NCI-H1694 treated with DMSO at 0.1 percent for 48 hours (cell line): ENCODE measurements around the gene DAB2.

ENCODE experiments used
- DNase-seq: peaks from one replicate; lab custom pipeline; 2025; lab: John Stamatoyannopoulos, UW

DAB2 gene

DNA sequence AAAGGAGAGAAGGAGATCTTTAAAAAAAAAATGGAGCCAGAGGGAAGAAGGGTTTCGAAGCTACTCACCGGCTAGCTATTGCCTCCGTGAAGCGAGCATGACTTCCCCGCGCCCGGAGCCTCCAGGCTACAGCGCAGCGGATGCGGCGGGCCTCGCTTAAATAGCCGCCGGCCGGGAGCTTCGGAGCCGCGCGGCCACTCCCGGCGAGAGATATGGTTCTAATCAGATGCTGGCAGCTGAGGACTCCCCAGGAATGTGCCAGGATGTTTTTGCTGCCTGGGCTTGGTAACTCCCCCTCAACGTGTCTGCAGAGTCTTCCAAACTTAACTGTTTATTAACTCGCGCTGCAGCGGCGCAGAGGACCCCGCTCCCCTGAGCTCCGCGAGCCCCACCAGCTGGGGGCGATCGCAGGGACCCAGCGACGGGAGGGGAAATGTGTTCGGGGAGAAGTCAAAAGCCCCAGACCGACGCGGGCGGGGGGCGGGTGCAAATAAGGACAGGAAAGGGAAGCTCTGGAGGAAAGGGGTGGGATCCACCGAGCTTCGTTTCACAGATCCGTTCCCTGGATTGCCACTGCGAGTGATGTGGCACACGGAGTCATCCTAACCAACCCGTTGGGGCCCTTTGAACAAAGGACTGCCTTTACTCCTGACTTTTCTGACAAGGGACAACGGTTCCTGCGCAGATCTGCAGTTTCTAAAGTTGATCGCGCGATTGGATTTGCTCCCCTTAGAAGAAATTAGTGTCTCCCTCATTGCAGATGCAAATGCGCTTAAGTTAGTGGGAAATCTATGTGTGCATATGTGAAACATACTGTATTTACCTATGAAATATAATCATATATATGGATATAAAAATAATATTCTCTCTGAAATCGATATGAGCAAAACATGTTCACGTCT lies at the start of gene DAB2:
DAB2 (minus strand) TSS at position 245 of the 902 bp plus-strand sequence. CDS start 30,660 bp downstream, outside the sequence.
- no peak for DNase-seq

DNA sequence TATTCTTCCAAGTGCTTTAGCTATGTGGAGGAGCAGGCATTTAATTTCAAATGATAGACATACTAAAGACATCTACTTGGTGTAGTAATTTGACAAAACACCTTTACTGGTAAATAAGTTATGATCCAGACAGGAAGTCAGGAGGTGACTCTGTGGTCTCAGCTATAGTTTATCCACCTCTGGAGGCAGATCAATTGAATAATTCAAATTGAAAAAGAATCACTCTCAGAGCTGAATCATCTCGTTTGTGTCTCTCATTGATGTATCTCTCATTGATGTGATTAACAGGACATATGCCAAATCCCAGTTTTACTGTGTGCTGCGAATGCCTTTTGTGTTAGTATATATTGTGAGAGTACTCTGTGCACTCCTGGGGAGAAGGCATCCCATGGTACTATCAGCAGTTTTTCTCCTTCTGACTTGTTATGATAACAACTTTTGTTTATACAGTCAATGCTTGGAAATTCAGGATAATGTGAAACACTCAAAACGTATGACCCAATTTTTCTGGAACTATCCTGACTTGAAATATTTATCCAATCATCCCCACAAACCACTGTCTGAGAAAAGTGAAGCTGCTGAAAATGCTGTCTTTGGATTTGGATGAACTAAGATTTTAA lies 48.5 kb upstream of the DAB2 start:
- DNase-seq: no peak

DNA sequence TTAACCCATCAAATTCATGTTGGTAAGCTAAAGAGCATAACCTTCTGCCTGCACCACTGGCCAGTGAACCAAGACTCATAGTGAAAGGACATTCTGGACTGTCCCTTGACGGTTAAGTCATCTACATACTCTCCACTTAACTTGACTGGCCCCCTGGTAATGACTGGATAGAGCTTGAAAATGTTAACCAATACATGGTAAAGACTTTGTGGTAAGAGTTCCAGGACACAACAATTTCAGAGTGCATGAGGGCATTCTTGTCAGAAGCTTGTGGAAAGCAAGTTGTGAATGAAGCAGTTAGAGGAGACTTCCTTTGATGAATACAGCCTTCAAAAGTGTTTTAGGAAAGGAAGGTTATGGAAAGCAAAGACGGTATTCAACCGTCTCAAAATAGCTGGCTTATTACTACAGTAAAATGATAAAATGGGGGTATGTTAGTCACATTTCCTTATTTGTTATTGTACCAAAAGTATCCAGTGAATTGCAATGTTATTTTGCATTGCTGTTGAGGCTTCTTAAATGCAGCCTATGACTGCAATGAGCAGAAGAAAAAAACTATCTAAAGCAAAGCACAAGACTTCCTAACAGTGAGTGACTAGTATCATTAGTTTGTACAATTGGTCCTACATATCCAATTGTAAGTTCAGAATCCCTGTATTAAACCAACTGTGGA lies 47.2 kb upstream of the DAB2 start:
- no peak for DNase-seq

- DNase-seq: no peak
Measured at GRCh38 chr5:39470811-39471210, 46.0 kb upstream of the DAB2 start.

- no peak for DNase-seq
Measured at GRCh38 chr5:39469777-39470415, 45.1 kb upstream of the DAB2 start.

DNA sequence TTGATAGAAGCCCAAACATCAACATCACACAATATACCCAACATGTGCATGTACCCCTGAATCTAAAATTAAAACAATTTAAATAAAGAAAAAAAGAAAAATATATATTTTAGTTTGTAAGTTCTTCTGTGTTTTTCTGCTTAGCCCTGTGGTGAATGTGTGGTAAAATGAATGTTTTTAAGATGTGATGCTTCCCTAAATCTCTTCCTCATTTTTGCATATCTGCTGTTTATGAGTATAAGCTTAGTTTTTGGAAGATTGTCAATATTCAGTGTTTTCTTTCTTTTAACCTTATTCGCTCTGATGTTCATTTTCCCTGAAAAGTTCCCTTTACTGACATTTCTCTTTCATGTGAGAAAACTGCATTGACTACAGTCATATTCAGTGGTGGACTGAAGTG lies 44.4 kb upstream of the DAB2 start:
- DNase-seq: no peak

DNA sequence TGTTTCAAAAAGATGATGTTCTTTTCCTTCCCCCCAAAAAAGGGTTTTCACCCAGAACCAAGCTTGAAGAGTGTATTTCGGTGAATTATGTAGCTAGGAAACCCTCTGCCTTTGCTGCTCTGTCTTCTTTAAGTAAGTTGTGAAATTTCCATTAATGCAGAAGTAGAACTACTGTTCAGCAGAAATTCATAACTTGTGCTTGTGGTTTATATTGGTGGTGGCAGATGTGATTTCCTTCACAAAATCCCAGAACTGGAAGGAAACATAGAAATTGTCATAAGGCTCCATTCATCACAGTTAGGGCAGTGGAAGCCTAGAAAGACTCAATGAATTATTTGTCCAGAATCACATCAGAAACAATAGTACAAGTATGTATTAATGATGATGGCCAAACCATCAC lies 42.1 kb upstream of the DAB2 start:
- no peak for DNase-seq

DNA sequence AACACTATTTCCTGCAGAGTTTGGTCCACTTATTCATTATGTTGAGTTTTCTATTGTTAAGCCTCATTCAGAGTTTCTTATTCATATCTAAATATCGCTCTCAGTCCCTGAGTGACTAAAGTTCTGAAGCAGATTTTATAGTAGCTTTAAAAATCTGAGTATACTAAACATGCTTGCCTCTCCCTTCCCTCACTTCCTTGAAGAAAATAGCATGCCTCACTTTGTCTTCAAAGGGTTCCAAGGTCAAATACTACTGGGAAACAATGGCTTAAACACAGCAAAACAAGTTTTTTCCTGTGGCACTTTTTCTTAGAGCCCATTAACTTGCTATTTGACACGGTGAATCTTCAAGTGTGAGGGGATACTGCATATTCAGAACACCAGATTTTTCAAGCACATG lies 41.1 kb upstream of the DAB2 start:
- DNase-seq: no peak

- no peak for DNase-seq
Measured at GRCh38 chr5:39465097-39465496, 40.3 kb upstream of the DAB2 start.

DNA sequence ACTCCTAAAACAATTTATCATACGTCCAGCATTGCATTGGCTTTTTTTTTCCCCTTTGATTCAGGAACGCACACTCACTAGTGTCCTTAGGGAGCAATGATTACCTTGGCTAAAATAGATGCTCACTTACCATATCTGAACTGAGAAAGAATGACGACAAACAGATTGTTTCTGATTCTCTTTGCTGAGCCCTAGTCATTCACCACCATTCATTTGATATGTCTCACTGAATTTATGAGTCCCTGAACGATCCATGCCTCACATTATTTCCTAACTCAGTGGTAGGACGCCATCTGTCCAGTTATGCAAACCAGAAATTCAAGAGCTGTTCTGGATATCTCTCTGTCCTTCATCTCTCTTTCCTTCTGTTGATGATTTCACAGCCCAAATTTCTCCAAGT lies 39.3 kb upstream of the DAB2 start:
- DNase-seq: no peak

DNA sequence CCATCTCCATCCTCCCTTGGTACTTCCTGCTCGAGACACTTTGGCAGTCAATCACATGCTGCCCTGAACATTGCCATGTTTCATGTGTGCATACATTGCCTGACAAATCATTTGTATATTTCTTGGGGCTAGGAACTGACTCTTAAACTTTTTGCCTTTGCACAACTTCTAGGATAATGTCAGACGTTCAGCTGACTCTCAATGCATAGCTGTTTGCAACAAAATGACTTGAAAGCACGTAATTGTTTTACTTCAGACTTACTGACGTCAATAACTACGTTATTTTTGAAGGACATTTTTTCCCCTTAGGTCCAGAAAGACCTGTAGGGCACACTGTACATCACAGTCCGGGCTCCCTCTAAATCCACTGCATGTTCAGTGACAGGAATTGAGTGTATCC lies 37.4 kb upstream of the DAB2 start:
- DNase-seq: no peak

DNA sequence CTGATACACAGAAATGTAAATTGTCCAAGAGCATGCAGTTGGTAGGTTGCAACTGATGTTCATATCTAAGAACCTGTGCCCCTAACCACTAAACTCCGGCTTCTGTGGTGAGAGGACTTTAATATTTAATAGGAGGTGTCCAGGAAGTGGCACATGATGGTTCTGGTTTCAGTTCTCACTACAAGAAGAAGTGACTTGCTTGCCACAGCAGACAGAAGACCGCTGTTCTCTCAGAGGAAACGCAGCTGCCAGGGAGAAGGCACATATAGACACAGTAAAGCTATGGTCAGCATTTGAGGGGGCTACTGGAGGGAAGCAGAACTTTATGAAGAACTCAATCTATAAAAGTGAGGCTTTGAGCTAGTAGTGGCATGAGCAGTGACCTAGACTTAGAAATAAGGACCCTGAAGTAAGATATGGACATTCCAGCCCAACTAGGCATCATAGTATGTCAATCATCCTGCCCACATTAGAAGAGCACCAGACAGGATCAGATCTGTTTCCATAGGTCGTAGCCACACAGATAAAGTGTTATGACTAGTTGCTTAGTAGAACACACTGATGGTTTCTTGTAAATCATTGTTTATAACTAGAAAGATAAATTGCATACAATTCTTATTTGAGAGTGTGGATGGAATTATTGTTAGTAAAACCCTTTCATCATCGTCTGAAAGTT lies 36.4 kb upstream of the DAB2 start:
- DNase-seq: no peak

DNA sequence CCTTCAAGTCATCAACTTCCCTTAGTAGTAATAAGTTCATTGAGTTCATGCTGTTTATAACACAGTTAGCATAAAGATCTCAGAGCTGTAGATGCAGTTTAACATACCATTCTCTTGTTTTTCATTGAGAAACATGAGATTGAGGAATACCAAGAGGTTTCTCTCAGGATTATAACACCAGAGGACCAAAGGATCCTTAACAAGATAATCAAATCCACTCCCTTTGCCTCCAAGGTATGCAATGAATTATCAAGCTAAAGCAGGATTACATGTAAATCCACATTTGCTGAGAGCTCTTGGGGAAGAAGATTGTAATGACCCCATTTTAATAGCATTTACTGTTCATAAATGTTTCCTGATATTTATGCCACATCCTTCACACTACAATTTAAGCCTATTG lies 35.1 kb upstream of the DAB2 start:
- no peak for DNase-seq

DNA sequence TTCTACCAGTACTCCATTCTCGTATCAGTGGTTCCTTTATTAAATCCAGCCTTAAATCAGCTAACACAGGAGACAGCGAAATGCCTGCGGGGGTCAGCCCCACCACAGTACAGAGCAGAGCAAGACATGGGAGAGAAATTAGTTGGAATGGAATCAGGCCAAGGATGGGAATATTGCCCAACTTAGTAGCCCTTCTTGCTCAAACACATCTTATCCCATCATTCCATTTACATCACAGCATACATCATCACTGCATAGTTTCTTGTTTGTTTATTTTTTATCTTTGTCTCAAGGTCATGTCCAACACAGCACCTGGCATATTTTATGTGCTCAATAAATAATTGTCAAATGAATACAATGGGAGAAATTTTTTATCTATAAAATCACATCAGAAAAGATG lies 34.3 kb upstream of the DAB2 start:
- no peak for DNase-seq

DNA sequence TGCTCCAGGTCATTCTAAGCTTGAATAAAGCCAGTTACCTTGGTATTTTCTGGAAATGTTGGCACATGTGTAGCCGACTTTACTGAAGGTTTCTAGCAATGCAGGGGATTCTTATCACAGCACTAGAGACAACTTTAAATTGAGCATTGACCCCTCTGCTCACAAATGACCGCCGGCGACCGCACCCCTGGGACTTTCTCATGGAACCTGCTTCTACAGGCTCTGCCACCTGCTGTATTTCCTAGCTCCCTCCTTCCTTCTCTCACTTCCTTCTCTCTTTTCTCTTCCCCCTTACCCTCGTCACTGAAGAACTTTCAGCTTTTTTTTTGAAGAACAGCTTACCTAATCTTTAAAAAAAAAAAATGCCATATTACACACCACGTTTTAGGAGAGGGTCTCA lies 30.9 kb upstream of the DAB2 start:
- DNase-seq: no peak

DNA sequence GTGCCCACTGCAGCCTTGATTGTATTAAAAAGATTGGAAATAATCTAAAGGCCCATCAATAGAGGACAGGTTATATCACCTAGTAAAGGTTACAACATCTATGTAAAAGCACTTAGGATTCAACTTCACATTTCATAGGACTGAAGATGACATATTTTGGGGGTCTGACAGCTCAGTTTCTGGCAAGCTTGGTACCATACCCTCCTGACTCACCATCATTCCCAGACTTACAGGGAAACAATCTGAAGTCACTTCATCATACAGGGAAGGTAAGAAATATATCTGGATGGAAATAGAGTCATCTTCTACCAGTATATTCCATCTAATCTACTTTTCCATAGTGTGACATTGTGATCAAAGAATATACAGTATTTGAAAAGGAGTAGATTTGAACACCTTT lies 28.8 kb upstream of the DAB2 start:
- DNase-seq: no peak

- DNase-seq: no peak
Measured at GRCh38 chr5:39452846-39453245, 28.1 kb upstream of the DAB2 start.

DNA sequence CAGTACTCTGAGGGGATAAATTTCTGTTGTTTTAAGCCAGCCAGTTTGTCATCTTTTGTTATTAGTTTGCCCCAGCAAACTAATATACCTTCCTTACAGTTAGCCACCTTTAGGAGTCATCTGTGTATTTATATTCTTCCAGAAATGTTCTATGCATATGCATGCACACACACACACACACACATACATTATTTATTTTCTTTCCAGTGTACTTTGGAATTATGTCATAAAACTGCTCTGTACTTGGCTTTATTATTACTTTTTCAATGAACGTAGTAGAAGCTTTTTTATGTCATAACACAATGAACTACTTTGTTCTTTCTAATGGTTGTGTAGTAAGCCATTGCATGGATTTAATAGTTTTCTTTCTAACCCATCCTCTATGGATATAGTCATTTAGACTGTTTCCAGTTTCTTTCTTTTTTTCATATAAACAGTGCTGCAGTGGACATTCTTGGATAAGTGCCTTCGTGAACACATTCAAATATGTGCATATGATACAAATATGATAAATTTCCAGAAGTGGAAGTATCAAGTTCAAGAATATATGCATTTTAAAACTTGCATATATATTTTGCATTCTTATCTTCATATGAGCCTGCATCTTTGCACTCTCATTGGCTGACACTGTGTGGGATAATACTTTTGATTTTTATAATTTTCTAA lies 26.6 kb upstream of the DAB2 start:
- DNase-seq: no peak

DNA sequence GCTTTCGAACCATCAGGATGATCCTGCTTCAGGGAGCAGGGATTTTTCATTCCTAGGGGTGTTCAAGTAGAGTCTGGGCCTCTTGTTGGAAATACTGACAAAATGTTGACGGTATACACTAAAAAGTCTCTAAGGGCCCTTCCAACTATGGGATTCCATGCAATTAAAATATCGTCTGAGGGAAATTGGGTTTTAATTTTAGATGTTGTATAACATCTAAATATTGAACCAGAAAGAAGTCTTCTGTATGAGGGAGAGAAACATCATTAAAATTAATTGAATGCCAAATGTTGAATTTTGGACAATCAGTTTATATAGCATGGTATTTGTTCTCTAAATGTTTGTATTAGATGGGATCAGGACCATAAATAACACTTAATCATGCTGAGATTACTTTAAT lies 25.7 kb upstream of the DAB2 start:
- no peak for DNase-seq

DNA sequence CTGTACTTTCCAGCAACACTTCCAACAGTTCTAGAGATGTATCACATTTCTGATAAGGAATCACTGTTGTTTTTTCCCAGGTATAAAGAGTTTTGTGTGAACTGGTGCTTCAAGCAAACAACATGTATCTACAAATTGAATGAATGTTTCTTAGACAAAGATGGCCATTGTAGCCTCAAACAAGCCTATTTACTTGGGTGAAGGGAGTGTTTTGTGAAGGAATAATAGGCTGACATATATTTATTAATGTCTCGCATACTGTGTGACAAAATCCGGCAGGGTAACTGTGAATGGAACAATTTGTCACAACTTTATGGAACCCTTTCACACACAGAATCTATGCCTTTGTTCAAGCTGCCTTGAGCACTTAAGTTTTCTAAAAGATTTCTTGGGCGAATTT lies 24.8 kb upstream of the DAB2 start:
- no peak for DNase-seq

- DNase-seq: no peak
Measured at GRCh38 chr5:39448506-39449128, 23.8 kb upstream of the DAB2 start.
